ENCODE measurements around the gene USF2. TPM values are rescaled to one million over a fixed set of nuclear protein-coding genes. Genes with fewer than 3 reads are reported as not detected.

USF2 gene
- total and polyA plus RNA-seq, 10 of the 15 experiments (the other 5 are each of a cell fraction or from before 2014, with no cell fraction given) = 0.56 to 157 (median 65.5) TPM

GRCh38 chr19:35313587-35313986, 44.8 kb downstream of the USF2 start (continued):
- TF ChIP-seq CHD4 (IDR thresholded peaks at IDR 0.05) = no peak
- TF ChIP-seq NR2C1 (IDR thresholded peaks at IDR 0.05) = no peak
- no peak for TF ChIP-seq YBX1 (IDR thresholded peaks at IDR 0.05)

- ATAC-seq = no peak
- POLR2A ChIA-PET = interaction anchor here (0.7 to 1.2 kb wide), 3 partner anchors 40 to 194 kb away, joined by 3 to 4 read pairs (median 3); no protein-coding TSS in a partner anchor
- in situ Hi-C loops (cut with MboI) = no loop called here
- no peak overlapping the region for H2AFZ ChIP-seq (ENCODE audit: control insufficient read depth, low read depth, low read length)
- CTCF ChIA-PET = interaction anchor here (0.7 to 2.5 kb wide), 3 partner anchors 39 to 181 kb away, joined by 3 to 9 read pairs (median 4); no protein-coding TSS in a partner anchor
- RAD21 ChIA-PET (ENCODE audit: unreplicated experiment) = interaction anchor here (0.6 to 1.7 kb wide), 3 partner anchors 18 to 378 kb away, joined by 3 to 5 read pairs (median 3); no protein-coding TSS in a partner anchor
- no peak overlapping the region for H3K4me3 ChIP-seq
- intact Hi-C loops (cut with micrococcal nuclease; ENCODE audit: unreplicated experiment) = no loop called here
- WGBS (ENCODE audit: insufficient coverage, insufficient replicate concordance, low lambda C conversion rate, missing lambda C conversion rate) = 74% methylated on average over 8 of the region's 8 CpGs
- no peak for FAIRE-seq
- H3K79me2 ChIP-seq (ENCODE audit: control insufficient read depth, insufficient read depth, low read length) = no peaks in the 10 kb centered on the region
- H3K9ac ChIP-seq (ENCODE audit: control insufficient read depth, insufficient read depth, low read length) = no peak overlapping the region
- H3K4me1 ChIP-seq (ENCODE audit: control insufficient read depth, insufficient read depth, low read length) = peaks cover 5% of the 10 kb centered on the region
- no peak for DNase-seq (ENCODE audit: low read depth, low spot score)
- no peak overlapping the region for H3K27ac ChIP-seq (ENCODE audit: control insufficient read depth, insufficient read depth)
- H4K20me1 ChIP-seq (ENCODE audit: control insufficient read depth, insufficient read depth) = no peaks in the 10 kb centered on the region
- no peaks in the 10 kb centered on the region for H3K9me3 ChIP-seq (replicated peaks; ENCODE audit: control insufficient read depth, insufficient read depth, low read length)
- no peak overlapping the region for H3K4me2 ChIP-seq (ENCODE audit: control insufficient read depth, insufficient read depth)
- H3K27me3 ChIP-seq (replicated peaks in 1 of 2; ENCODE audit: control insufficient read depth in 2 of 2, insufficient read depth in 2 of 2, low read length in 1 of 2) = no peaks in the 10 kb centered on the region
- SMC1A ChIA-PET (ENCODE audit: uncharacterized antibody, unreplicated experiment) = interaction anchor here (1.1 to 2.3 kb wide), 3 partner anchors 9 to 58 kb away, joined by 6 to 10 read pairs (median 9); no protein-coding TSS in a partner anchor
- no peaks in the 10 kb centered on the region; a peak in 1 of 4 replicates for H3K36me3 ChIP-seq (ENCODE audit: control insufficient read depth in 2 of 2, insufficient read depth in 2 of 2, low read length in 1 of 2)
- BruUV-seq (replicated peaks) = no TSS peak
- no peak for TF ChIP-seq RAD21 (IDR thresholded peaks at IDR 0.05; ENCODE audit: insufficient read depth, low read depth, low read length)
- TF ChIP-seq CREB1 (IDR thresholded peaks at IDR 0.05; ENCODE audit: low read depth) = no peak
- TF ChIP-seq CUX1 (IDR thresholded peaks at IDR 0.05; ENCODE audit: insufficient replicate concordance, low read depth, low read length) = no peak
- no peak for TF ChIP-seq SIN3A (IDR thresholded peaks at IDR 0.05; ENCODE audit: low read depth, low read length)
- TF ChIP-seq BCLAF1 (IDR thresholded peaks at IDR 0.05) = no peak
- TF ChIP-seq IKZF2 (IDR thresholded peaks at IDR 0.05) = no peak
- TF ChIP-seq EP300 (IDR thresholded peaks at IDR 0.05; ENCODE audit: borderline replicate concordance in 1 of 2, control insufficient read depth in 1 of 2, low read depth in 2 of 2, low read length in 2 of 2) = no peak
- TF ChIP-seq DPF2 (IDR thresholded peaks at IDR 0.05) = no peak
- TF ChIP-seq EZH2 (IDR thresholded peaks at IDR 0.05; ENCODE audit: borderline replicate concordance, control insufficient read depth, low read depth, low read length) = no peak
- TF ChIP-seq HCFC1 (IDR thresholded peaks at IDR 0.05; ENCODE audit: low read length) = no peak
- TF ChIP-seq ZZZ3 (IDR thresholded peaks at IDR 0.05; ENCODE audit: control insufficient read depth, insufficient read length, low read depth) = no peak
- no peak for TF ChIP-seq NBN (IDR thresholded peaks at IDR 0.05)
- TF ChIP-seq CREM (IDR thresholded peaks at IDR 0.05; ENCODE audit: low read depth) = no peak
- no peak for TF ChIP-seq STAT3 (IDR thresholded peaks at IDR 0.05; ENCODE audit: low read depth, low read length)
Observed at GRCh38 chr19:35314031-35314430, 45.3 kb downstream of the USF2 start.
